ENCODE measurements around the gene CAB39.
A peak's percentile ranks its signal among the peaks of the same experiment; 100 is the strongest.

The CAB39 gene

DNA sequence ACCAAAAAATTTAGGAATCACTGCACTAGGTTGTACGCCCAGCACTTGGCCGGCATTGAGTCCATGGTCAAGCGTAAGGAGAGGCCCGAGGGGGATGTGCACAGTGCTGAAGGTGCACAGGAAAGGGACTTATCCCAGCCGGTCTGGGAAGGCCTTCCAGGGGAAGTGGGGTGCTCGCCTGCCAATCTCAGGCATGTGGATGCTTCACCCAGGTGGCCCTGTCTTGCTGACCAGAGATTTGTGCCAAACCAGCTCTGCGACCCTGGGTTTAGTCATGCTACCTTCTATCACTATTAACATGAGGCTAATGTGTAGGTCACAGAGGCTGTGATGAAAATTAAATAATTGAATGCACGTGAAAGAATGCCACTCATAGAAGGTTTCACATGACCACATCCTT, 150.4 kb downstream of the CAB39 start:
- DNase-seq (ENCODE audit: low read depth): no peak
- H3K4me3 ChIP-seq (ENCODE audit: control insufficient read depth, low read depth, low read length): no peak overlapping the region
- TF ChIP-seq, protein P1, sequence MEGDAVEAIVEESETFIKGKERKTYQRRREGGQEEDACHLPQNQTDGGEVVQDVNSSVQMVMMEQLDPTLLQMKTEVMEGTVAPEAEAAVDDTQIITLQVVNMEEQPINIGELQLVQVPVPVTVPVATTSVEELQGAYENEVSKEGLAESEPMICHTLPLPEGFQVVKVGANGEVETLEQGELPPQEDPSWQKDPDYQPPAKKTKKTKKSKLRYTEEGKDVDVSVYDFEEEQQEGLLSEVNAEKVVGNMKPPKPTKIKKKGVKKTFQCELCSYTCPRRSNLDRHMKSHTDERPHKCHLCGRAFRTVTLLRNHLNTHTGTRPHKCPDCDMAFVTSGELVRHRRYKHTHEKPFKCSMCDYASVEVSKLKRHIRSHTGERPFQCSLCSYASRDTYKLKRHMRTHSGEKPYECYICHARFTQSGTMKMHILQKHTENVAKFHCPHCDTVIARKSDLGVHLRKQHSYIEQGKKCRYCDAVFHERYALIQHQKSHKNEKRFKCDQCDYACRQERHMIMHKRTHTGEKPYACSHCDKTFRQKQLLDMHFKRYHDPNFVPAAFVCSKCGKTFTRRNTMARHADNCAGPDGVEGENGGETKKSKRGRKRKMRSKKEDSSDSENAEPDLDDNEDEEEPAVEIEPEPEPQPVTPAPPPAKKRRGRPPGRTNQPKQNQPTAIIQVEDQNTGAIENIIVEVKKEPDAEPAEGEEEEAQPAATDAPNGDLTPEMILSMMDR (IDR thresholded peaks at IDR 0.05; ENCODE audit: control insufficient read depth, insufficient read depth, low read depth, low read length, missing control alignments): no peak

DNA sequence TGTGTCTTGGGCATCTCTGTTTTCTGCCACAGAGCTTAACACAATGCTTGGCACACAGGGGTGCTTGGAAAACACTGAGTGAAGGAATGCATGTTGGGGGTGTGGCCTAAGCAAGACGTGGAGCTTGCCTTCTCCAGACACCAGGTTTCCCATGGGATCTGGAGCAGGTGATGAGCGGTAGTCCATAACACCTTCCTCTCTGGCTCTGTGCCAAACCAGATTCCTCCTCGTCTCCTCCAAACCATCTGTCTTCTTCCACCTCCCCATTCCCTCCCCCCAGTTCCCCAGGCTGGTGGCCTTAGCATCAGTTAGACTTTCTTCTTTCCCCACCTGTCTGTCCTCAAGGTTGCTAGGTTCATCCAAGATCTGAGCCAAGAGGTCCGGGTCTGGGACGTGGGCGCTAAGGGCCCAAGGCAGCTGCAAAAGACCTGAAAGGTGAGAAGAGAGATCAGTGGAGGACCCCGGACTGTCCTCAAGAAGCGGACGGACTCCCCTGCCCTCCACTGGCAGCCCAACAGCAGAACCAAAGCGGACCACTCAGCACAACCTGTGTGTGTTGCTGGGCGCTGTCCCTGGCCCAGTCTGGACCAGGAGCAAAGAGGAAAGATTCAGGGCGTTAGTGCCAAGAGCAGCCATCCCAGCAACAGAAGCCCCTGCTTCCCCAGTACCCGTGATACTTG, 150.9 kb downstream of the CAB39 start:
- TF ChIP-seq, protein P1 (IDR thresholded peaks at IDR 0.05; ENCODE audit: control insufficient read depth, insufficient read depth, low read depth, low read length, missing control alignments): no peak
- DNase-seq (ENCODE audit: low read depth): no peak
- H3K4me3 ChIP-seq (ENCODE audit: control insufficient read depth, low read depth, low read length): no peak overlapping the region

DNA sequence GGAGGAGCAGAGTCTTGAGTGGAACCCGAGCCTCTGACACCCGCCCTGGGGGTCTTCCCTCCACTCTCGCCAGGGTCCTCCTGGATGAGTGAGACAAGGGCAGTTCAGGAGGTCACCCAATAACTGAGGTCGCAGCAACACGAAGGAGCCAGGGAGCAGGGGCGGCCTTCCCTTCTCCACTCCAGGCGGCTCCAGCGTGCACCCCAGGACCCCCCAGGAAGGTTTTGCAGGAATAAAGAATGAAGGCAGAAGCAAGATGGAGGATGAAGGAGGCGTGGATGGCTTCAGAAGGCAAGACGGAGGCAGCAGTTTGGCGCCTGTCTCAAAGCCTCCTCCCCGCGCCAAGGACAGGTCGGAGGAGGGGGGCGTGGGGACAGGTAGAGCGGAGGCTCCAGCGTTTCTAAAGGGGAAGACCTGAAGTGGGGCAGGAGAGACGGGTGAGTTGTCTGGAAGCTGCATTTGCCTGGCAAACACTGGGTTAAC, 151.5 kb downstream of the CAB39 start:
- TF ChIP-seq, protein P1 (IDR thresholded peaks at IDR 0.05; ENCODE audit: control insufficient read depth, insufficient read depth, low read depth, low read length, missing control alignments): no peak
- DNase-seq (ENCODE audit: low read depth): no peak
- H3K4me3 ChIP-seq (ENCODE audit: control insufficient read depth, low read depth, low read length): peak overlapping the region; percentile 49

DNA sequence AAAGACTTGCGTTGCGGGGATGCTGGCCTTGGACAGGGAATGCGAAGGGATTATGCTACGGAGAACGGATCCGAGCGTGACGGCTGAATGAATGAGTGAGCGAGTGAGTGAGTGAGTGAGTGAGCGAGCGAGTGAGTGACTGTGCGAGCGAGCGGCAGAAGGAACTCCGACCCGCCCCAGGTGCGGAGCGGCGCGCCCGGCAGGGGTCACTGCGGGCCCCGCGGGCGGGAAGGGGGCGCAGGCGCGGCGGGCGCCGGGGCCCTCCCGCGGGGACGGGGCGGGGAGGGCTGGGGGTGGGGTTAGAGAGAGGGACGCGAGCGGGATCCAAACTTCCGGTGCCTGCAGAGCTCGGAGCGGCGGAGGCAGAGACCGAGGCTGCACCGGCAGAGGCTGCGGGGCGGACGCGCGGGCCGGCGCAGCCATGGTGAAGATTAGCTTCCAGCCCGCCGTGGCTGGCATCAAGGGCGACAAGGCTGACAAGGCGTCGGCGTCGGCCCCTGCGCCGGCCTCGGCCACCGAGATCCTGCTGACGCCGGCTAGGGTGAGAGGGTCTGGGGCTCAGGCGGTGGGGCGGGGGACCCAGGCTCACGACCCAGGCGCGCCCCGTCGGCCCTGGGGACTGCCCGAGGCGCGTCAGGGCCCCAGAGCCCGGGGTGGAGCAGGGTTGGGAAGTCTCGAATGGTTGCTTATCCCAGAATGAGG, 152.1 kb downstream of the CAB39 start, which contains the start of gene ITM2C:
Gene ITM2C, plus strand, starts transcription at position 338 of the 702 bp plus-strand sequence. Its CDS starts 84 bp downstream, at position 422.
- TF ChIP-seq, protein P1 (IDR thresholded peaks at IDR 0.05; ENCODE audit: control insufficient read depth, insufficient read depth, low read depth, low read length, missing control alignments): peak; percentile 28
- peak within 1 kb of the TSS; percentile 49 for H3K4me3 ChIP-seq (ENCODE audit: control insufficient read depth, low read depth, low read length)
- DNase-seq (ENCODE audit: low read depth): no peak

DNA sequence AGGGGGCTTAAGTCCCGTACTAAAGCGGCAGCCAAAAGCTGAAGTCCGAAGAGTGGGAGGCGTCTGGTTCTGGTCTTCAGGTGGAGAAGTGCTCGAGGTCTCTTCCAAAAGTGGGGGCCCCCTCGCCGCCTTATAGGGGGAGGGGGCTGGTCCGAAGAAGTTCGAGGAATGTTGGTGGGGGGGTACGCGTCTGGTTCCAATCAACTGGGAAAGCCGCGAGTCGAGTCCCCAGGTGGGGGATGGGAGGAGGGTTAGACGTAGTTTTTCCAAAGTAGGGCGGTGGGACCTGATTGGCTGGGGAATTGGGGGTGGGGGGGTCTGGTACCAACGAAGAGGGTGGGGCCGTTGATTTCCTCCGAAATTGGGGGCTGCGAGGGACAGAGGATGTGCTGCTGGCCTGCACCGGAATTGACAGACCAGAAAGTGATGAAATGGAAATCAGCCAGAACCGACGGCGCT, 152.7 kb downstream of the CAB39 start:
- TF ChIP-seq, protein P1 (IDR thresholded peaks at IDR 0.05; ENCODE audit: control insufficient read depth, insufficient read depth, low read depth, low read length, missing control alignments): no peak
- DNase-seq (ENCODE audit: low read depth): no peak
- peak overlapping the region; percentile 49 for H3K4me3 ChIP-seq (ENCODE audit: control insufficient read depth, low read depth, low read length)

DNA sequence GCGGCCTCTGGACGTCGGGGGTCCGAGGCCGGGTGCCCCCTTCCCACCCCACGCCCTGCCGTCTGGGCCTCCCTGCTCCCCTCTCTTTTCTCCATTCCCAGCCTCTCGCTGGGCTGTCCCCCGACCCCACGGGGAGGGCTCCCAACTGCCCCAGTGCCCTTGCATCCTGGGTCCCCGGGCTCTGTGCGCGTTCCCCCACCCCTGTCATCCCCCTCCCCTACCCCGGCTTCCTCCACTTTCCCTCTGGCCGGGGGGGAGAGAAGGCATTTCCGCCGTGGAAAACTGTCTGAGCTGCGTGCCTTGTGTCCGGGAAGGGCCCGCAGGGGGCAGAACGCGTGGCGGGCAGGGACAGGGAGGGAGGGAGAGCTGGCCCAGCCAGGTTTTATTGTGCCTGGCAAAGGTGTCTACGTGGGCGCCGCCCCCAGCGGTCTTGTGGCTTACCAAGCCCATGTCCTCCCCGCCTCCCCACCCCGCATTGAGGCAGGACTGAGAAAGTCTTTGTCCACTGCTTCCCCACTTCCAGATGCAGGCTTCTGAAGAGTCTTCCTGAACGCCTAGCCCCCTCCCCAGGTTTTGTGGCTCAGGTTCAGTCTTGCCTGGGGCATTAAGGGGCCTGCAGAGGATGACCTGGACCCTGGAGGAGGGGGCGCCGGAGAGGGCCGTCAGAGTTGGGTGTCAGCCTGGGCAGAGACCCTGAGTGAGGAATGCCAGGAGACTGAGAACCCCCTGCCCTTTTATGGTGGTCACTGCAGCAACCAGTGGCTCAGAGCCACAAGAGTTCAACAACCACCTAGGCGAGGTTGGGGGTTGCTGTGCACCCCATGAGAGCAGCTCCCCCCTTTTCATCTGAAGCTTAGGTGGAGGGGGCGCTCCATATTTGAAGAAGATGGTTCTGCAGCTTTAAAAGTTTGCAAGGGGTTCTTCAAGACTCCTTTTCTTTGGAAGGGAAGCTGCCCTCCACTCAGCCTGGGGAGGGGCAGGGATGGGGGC, 153.4 kb downstream of the CAB39 start:
- TF ChIP-seq, protein P1 (IDR thresholded peaks at IDR 0.05; ENCODE audit: control insufficient read depth, insufficient read depth, low read depth, low read length, missing control alignments): peak; percentile 22
- H3K4me3 ChIP-seq (ENCODE audit: control insufficient read depth, low read depth, low read length): peak overlapping the region; percentile 49
- no peak for DNase-seq (ENCODE audit: low read depth)
